ENCODE data around the gene NAB1. TPM values are rescaled to one million over a fixed set of nuclear protein-coding genes. Genes with fewer than 3 reads are reported as not detected.
A peak's percentile ranks its signal among the peaks of the same experiment; 100 is the strongest.

The NAB1 gene
- total RNA-seq, 1 experiment from 2014 or later = 45.5 TPM

GRCh38 chr2:190637281-190637734 is 11.6 kb upstream of the NAB1 start:
- DNase-seq (ENCODE audit: low spot score) = peak; percentile 23

DNA sequence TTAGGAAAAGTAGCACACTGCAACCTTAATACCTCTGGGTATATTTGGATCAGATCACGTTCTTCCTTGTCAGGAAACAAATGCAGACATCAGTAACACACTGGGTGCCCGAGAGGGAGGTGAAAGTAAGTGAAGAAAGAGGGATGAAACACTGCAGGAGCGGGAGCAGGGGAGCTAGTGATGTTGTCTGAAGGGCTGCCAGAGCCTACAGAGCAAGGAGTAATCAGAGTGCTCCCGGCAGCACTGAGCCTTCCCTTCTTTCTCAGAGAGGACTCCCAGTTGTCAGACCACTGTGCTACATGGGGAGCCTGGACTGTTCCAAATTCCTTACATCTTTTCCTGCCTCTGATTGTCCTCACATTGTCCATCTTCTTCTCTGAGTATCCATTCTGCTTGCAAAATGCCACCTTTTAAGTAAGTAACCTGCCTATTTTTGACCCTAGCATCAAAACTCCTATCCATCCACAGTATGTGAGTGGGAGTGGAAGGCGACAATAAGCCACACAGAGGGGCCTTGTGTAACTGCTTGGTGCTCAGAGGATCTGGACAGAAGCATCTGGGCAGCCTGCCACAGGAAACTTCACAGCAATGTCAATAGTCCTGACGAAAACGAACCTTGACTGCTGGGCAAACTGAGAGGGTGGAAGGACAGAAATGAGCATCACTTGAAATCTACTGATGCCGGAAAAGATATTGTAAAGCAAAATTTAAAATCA is 10.8 kb upstream of the NAB1 start:
- no peak for DNase-seq (ENCODE audit: low spot score)

DNA sequence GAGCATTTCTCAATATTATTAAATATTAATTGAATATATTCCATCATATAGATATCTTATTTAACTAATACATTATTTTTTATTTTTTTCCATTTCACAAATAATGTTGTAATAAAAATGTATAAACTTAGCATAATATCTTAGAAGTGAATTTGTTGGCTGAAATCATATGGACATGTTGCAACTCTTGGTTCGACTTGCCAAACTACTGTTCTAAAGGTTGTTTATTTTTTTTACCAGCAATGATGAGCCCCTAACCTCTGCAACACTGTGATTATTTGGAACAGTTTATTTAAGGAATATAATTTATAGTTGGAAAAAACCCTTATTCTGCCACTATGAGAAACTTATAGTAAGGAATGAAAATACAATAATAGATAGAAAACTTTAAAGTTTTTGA is 8.8 kb upstream of the NAB1 start:
- DNase-seq (ENCODE audit: low spot score) = no peak

- DNase-seq (ENCODE audit: low spot score) = no peak
Measured at GRCh38 chr2:190641469-190641868, 7.4 kb upstream of the NAB1 start.

DNA sequence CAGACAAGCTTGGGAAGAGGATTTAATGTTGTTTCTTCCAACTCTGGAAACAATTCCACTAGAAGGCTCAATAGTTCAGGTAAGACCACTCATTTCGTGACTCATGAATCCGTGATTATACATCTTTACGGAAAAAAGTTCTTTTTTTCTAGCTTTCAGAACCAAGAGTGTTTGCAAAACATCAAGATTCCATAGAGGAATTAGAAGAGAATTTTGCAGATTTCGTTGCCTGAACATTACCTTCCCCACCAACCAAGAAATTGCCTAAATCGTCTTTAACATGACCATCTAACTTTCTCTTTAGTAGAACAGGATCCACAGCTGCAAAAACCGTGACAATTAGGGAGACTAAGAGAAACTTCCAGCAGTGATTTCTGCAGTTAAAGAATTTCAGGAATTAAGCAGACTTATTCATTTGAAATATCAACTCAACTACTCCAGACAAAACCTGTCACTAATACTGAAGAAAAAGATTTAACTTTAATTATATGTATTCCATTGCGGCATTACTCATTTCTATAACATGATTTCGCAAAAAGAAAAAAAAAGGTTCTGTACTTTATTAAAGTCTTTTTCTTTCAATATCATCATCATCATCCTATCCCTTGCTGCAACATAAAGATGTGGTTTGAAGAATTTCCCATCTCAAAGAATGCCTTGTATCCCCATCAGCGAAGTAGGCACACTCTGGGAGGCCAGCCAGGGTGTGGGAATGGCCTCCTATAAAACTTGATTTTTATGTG is 1.9 kb upstream of the NAB1 start:
- DNase-seq (ENCODE audit: low spot score) = no peak

- DNase-seq (ENCODE audit: low spot score) = peak; percentile 67
Measured at GRCh38 chr2:190648289-190649034, 421 bp upstream of the NAB1 start.

GRCh38 chr2:190649798-190650390 is 1.0 kb downstream of the NAB1 start:
- DNase-seq (ENCODE audit: low spot score) = peak; percentile 32

- no peak for DNase-seq (ENCODE audit: low spot score)
Measured at GRCh38 chr2:190651413-190651812, 2.5 kb downstream of the NAB1 start.

DNA sequence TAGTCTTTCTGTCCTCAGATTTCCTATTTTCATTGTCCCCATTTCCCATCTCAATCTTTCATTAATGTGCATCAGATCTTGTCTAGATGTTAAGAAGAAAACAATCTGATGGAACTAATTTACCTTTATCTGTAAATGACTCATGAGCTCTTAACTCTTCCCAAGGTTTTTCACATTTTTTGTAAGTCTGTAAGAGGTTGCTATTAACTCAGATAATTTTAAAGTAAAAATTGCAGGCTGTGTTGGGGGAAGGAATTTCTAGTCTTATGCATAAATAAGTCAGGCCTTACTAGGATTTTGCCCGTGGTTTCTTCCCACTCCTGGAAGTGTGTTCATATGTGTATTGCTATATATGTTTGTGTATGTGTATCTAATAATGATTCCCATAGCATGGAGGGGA is 4.3 kb downstream of the NAB1 start:
- no peak for DNase-seq (ENCODE audit: low spot score)

- DNase-seq (ENCODE audit: low spot score) = no peak
Measured at GRCh38 chr2:190653931-190654330, 5.0 kb downstream of the NAB1 start.

- DNase-seq (ENCODE audit: low spot score) = no peak
Measured at GRCh38 chr2:190655113-190655512, 6.2 kb downstream of the NAB1 start.

DNA sequence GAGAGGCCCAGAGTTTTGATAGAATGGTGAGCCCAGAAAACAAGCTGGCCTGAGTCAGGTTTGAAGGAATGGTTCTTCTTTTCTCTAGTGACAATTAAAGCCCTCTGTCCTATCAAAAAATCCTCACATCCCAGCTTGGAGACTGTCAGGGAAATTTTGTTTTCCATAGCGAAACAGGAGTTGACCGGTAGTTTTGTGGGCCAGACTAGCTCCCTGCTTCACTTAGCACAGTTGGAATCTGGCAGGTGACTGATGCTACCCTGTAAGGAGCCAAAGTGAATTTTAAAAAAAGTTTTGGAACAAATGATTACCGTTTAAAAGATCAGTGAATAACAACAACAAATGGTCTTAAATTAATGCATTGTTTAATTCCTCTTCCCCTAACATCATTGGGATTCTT is 6.7 kb downstream of the NAB1 start:
- no peak for DNase-seq (ENCODE audit: low spot score)

DNA sequence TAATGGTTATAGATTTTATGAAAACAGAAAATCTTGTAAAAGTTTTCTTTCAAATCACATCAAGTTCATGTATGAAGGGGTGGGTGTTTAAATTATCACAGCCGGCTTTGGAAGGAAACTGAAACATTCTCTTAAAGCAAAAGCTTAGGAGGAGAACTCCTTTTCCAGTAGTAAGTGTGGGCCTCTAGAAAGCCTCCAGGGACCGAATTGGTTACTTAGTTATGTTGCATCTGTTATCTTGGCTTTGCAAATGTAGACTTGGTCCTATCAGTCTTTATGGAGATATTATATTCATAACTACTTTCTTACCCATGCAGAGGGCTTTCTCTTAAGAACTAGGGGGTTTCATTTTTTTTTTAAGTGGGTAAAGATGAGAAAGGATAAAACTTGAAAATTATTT is 7.4 kb downstream of the NAB1 start:
- DNase-seq (ENCODE audit: low spot score) = no peak

DNA sequence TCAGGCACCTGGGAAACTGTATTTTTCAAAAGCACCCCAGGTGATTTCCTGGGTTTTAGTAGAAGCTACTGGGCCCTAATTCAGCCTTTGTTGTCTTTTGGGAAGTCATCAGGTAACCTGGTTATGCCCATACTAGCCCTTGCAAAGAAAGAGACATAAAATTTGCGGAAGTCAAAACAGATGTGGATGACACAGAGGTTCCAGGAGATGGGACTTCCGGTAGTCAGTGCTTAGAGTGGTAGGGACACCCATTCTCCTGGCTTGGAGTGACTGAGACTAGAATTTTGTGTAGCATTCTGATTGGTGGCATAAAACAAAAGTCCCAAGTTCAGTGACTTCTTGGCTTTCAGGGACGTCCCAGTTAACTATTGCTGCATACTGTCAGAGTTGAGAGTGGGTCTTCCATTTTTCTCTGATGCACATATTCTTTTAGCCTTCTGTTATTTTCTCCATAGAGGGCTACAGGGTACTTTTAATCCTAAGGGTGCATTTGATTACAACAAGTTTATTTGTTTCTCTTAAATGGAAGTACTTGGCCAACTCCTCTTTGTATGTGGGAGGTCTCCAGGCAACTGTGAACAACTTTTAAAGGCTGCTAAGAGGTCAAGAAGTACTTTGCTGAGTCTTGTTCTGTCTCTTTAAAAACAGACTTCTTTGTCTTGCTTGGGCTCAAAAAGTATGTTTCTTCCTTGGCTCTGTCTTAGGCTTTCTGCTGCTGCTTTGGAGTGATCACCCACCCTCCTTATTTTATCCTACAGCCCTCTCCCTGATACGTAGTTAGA is 8.8 kb downstream of the NAB1 start:
- DNase-seq (ENCODE audit: low spot score) = no peak

GRCh38 chr2:190659553-190659952 is 10.7 kb downstream of the NAB1 start:
- no peak for DNase-seq (ENCODE audit: low spot score)

GRCh38 chr2:190662754-190663153 is 13.9 kb downstream of the NAB1 start:
- no peak for DNase-seq (ENCODE audit: low spot score)

- DNase-seq (ENCODE audit: low spot score) = no peak
Measured at GRCh38 chr2:190663348-190663747, 14.5 kb downstream of the NAB1 start.

GRCh38 chr2:190663839-190664238 is 15.0 kb downstream of the NAB1 start:
- DNase-seq (ENCODE audit: low spot score) = no peak

GRCh38 chr2:190664240-190664639 is 15.4 kb downstream of the NAB1 start:
- peak; percentile 50 for DNase-seq (ENCODE audit: low spot score)

GRCh38 chr2:190666895-190667294 is 18.0 kb downstream of the NAB1 start:
- no peak for DNase-seq (ENCODE audit: low spot score)

GRCh38 chr2:190668892-190669291 is 20.0 kb downstream of the NAB1 start:
- no peak for DNase-seq (ENCODE audit: low spot score)

Data from A172 (cell line).